Measurements from ENCODE around the gene MREG. TPM values are rescaled to one million over a fixed set of nuclear protein-coding genes. Genes with fewer than 3 reads are reported as not detected.

The MREG gene
- total RNA-seq, 3 donors from 2014 or later (not counting 1 experiment from before 2014, with no cell fraction given): 4.0 to 9.8 (median 6.8) TPM

GRCh38 chr2:216056739-216057138 lies 43.4 kb upstream of the MREG start:
- no peak for TF ChIP-seq CTCF (IDR thresholded peaks at IDR 0.05)
- no peaks in the 10 kb centered on the region for H3K27me3 Mint-ChIP-seq (ENCODE audit: low read depth in 2 of 2)
- H3K27ac Mint-ChIP-seq: peak overlapping the region; percentile 93 to 94
- Histone ChIP-seq H3K27ac (ENCODE audit: low read length) (peak overlapping the region; percentile 97), H3K4me3 (ENCODE audit: low read length) (no peak overlapping the region), H3K9me3 (ENCODE audit: control insufficient read depth, insufficient read depth, low read length) (no peaks in the 10 kb centered on the region), H3K4me1 (ENCODE audit: control insufficient read depth, insufficient read depth, low read length) (peaks cover 14% of the 10 kb centered on the region), H3K36me3 (ENCODE audit: control insufficient read depth, insufficient read depth, low read length) (peaks cover 2% of the 10 kb centered on the region), H3K27me3 (ENCODE audit: control insufficient read depth, insufficient read depth, low read length) (no peaks in the 10 kb centered on the region)
- ATAC-seq: peak in 2 of 3 donors; percentile 17 to 31
- H3K4me1 Mint-ChIP-seq: peaks cover 36 to 37% of the 10 kb centered on the region in 2 donors
- H3K36me3 Mint-ChIP-seq: no peaks in the 10 kb centered on the region
- H3K9me3 Mint-ChIP-seq: no peaks in the 10 kb centered on the region
- peak overlapping the region; percentile 81 for H3K4me3 Mint-ChIP-seq
- WGBS (ENCODE audit: insufficient coverage): 13% methylated on average over 2 of the region's 3 CpGs
- intact Hi-C loops (cut with micrococcal nuclease): no loop called here
- DNase-seq: no peak

GRCh38 chr2:216055680-216056079 lies 42.3 kb upstream of the MREG start:
- Mint-ChIP-seq H3K27me3 (ENCODE audit: low read depth in 2 of 2) (no peaks in the 10 kb centered on the region), H3K4me1 (peaks cover 36 to 37% of the 10 kb centered on the region in 2 donors), H3K9me3 (no peaks in the 10 kb centered on the region), H3K27ac (peak overlapping the region; percentile 93 to 94), H3K4me3 (no peak overlapping the region), H3K36me3 (no peaks in the 10 kb centered on the region)
- no peaks in the 10 kb centered on the region for H3K9me3 ChIP-seq (ENCODE audit: control insufficient read depth, insufficient read depth, low read length)
- DNase-seq: no peak
- intact Hi-C loops (cut with micrococcal nuclease): no loop called here
- TF ChIP-seq CTCF (IDR thresholded peaks at IDR 0.05): no peak
- no peaks in the 10 kb centered on the region for H3K27me3 ChIP-seq (ENCODE audit: control insufficient read depth, insufficient read depth, low read length)
- peaks cover 14% of the 10 kb centered on the region for H3K4me1 ChIP-seq (ENCODE audit: control insufficient read depth, insufficient read depth, low read length)
- H3K36me3 ChIP-seq (ENCODE audit: control insufficient read depth, insufficient read depth, low read length): peaks cover 2% of the 10 kb centered on the region
- no peak overlapping the region for H3K4me3 ChIP-seq (ENCODE audit: low read length)
- H3K27ac ChIP-seq (ENCODE audit: low read length): peak overlapping the region; percentile 8
- no peak for ATAC-seq
- 95% methylated on average over 4 of the region's 4 CpGs for WGBS (ENCODE audit: insufficient coverage)

- no peaks in the 10 kb centered on the region for H3K9me3 Mint-ChIP-seq
- Histone ChIP-seq H3K4me1 (ENCODE audit: control insufficient read depth, insufficient read depth, low read length) (peaks cover 5% of the 10 kb centered on the region), H3K27ac (ENCODE audit: low read length) (no peak overlapping the region), H3K27me3 (ENCODE audit: control insufficient read depth, insufficient read depth, low read length) (no peaks in the 10 kb centered on the region), H3K36me3 (ENCODE audit: control insufficient read depth, insufficient read depth, low read length) (peaks cover 9% of the 10 kb centered on the region), H3K9me3 (ENCODE audit: control insufficient read depth, insufficient read depth, low read length) (no peaks in the 10 kb centered on the region), H3K4me3 (ENCODE audit: low read length) (no peak overlapping the region)
- no peaks in the 10 kb centered on the region for H3K27me3 Mint-ChIP-seq (ENCODE audit: low read depth in 2 of 2)
- no peaks in the 10 kb centered on the region for H3K36me3 Mint-ChIP-seq
- no peak overlapping the region for H3K27ac Mint-ChIP-seq
- intact Hi-C loops (cut with micrococcal nuclease): no loop called here
- no peak overlapping the region for H3K4me3 Mint-ChIP-seq
- no peak for ATAC-seq
- no peak for DNase-seq
- WGBS (ENCODE audit: insufficient coverage): 100% methylated on average over 2 of the region's 2 CpGs
- TF ChIP-seq CTCF (IDR thresholded peaks at IDR 0.05): no peak
- peaks cover 21% of the 10 kb centered on the region in 2 donors for H3K4me1 Mint-ChIP-seq
Measured at GRCh38 chr2:216052420-216052819, 39.1 kb upstream of the MREG start.

- peaks cover 11% of the 10 kb centered on the region for H3K36me3 ChIP-seq (ENCODE audit: control insufficient read depth, insufficient read depth, low read length)
- H3K27me3 Mint-ChIP-seq (ENCODE audit: low read depth in 2 of 2): no peaks in the 10 kb centered on the region
Measured at GRCh38 chr2:216051350-216051749, 38.0 kb upstream of the MREG start.

More at GRCh38 chr2:216051350-216051749, 38.0 kb upstream of the MREG start:
- no peaks in the 10 kb centered on the region for H3K9me3 ChIP-seq (ENCODE audit: control insufficient read depth, insufficient read depth, low read length)
- TF ChIP-seq CTCF (IDR thresholded peaks at IDR 0.05): no peak
- Mint-ChIP-seq H3K9me3 (no peaks in the 10 kb centered on the region), H3K27ac (no peak overlapping the region), H3K36me3 (no peaks in the 10 kb centered on the region), H3K4me1 (peaks cover 10% of the 10 kb centered on the region in 2 donors), H3K4me3 (no peak overlapping the region)
- no peak overlapping the region for H3K4me3 ChIP-seq (ENCODE audit: low read length)
- H3K27me3 ChIP-seq (ENCODE audit: control insufficient read depth, insufficient read depth, low read length): no peaks in the 10 kb centered on the region
- peaks cover 2% of the 10 kb centered on the region for H3K4me1 ChIP-seq (ENCODE audit: control insufficient read depth, insufficient read depth, low read length)
- DNase-seq (no peak), ATAC-seq (no peak)
- WGBS (ENCODE audit: insufficient coverage): 95% methylated on average over 3 of the region's 3 CpGs
- intact Hi-C loops (cut with micrococcal nuclease): no loop called here
- no peak overlapping the region for H3K27ac ChIP-seq (ENCODE audit: low read length)
